Colonic mucosa (tissue), 4 donors: ENCODE measurements around the gene EEF2. TPM values are rescaled to one million over a fixed set of nuclear protein-coding genes. Genes with fewer than 3 reads are reported as not detected.

Source experiments
- DNase-seq: peaks from one replicate; pipeline ENCODE4 v3.0.0-alpha.2; 2020
- H3K27ac ChIP-seq: fragments of 200-600 bp; one replicate; pipeline ENCODE4 v1.8.0; 2021
- H3K27me3 ChIP-seq: fragments of 200-600 bp; one replicate; pipeline ENCODE4 v1.8.0; 2021
- H3K36me3 ChIP-seq: fragments of 200-600 bp; one replicate; pipeline ENCODE4 v1.8.0; 2021
- H3K4me1 ChIP-seq: fragments of 200-600 bp; one replicate; pipeline ENCODE4 v1.8.0; 2021; ENCODE audit warnings: mild to moderate bottlenecking
- H3K4me3 ChIP-seq: fragments of 200-600 bp; one replicate; pipeline ENCODE4 v1.8.0; 2021
- H3K9ac ChIP-seq, 2 donors: one replicate each; pipeline ENCODE4 v1.7.0; 2013; ENCODE audit warnings: control low read depth in 2 of 2, low read depth in 2 of 2, low read length in 2 of 2
- H3K9me3 ChIP-seq: fragments of 200-600 bp; one replicate; pipeline ENCODE4 v1.8.0; 2021
- intact Hi-C: fragments of 100-400 bp; cut with DNase I; formaldehyde crosslinking; loops from one replicate; pipeline ENCODE4 v1.14.1; 2022
- total RNA-seq, 2 donors: library from RNA; stranded (reverse); fragmentation: NEBNext Ultra II Directional in 1 of 2; extraction: Animal tissue kit (Norgen Biotek cat#: 25700) in 1 of 2; gene quantifications; one replicate each; pipeline ENCODE4 v1.2.1, GENCODE V29; 2021
- TF ChIP-seq, protein P1 (sequence below): fragments of 200-600 bp; IDR thresholded peaks from one replicate; pipeline ENCODE4 v1.8.0; 2022; ENCODE audit warnings: antibody characterized with exemption, mild to moderate bottlenecking
- donor health status: healthy.
- donor health status: DM: no; HTN: no; CAD: no.
- donor health status: DM: no; HTN: no; CAD: no.

Gene EEF2
- total RNA-seq, 2 donors from 2014 or later: 2,109 to 2,241 TPM

DNA sequence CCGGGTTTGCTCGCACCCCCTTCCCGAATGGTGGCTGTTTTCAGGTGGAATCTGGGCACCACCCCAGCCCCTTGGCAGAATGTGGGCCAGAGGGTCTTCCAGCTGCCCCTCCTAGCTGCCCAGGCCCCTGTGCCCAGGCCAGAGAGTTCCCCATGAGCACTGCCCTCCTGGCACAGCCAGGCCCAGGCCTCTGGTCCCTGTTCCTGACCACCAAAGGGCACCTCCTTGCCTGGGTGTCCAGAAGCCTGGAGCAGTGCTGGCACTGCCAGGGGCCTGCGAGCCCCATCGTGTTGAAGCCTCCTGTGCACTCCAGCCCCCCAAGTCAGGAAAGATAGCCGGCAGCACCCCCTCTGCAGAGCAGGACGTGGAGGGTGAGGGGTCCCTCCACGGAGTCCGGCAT, 45.7 kb upstream of the EEF2 start:
- H3K4me3 ChIP-seq: no peak overlapping the region
- H3K9me3 ChIP-seq: no peaks in the 10 kb centered on the region
- no peaks in the 10 kb centered on the region for H3K27me3 ChIP-seq
- no peak overlapping the region for H3K9ac ChIP-seq
- TF ChIP-seq, protein P1, sequence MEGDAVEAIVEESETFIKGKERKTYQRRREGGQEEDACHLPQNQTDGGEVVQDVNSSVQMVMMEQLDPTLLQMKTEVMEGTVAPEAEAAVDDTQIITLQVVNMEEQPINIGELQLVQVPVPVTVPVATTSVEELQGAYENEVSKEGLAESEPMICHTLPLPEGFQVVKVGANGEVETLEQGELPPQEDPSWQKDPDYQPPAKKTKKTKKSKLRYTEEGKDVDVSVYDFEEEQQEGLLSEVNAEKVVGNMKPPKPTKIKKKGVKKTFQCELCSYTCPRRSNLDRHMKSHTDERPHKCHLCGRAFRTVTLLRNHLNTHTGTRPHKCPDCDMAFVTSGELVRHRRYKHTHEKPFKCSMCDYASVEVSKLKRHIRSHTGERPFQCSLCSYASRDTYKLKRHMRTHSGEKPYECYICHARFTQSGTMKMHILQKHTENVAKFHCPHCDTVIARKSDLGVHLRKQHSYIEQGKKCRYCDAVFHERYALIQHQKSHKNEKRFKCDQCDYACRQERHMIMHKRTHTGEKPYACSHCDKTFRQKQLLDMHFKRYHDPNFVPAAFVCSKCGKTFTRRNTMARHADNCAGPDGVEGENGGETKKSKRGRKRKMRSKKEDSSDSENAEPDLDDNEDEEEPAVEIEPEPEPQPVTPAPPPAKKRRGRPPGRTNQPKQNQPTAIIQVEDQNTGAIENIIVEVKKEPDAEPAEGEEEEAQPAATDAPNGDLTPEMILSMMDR: no peak
- H3K4me1 ChIP-seq: no peaks in the 10 kb centered on the region
- intact Hi-C loops: no loop called here
- no peak for DNase-seq
- H3K27ac ChIP-seq: no peak overlapping the region
- no peaks in the 10 kb centered on the region for H3K36me3 ChIP-seq

DNA sequence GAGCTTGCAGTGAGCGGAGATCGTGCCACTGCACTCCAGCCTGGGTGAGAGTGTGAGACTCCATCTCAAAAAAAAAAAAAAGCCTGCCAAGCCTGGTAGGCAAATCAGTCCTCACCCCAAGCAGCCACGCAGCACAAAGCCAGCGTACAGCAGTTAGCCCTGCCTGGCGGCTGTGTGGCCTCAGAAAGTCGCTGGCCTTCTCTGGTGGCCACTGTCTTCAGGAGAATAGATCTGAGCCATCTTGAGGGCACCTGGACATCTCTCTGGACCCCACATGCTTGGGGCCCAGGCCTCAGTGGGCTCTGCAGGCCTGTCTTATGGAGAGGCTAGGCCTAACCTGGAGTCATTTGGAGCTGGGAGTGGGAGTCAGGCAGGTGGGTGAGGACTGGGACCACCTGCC, 45.3 kb upstream of the EEF2 start:
- Histone ChIP-seq H3K4me3 (no peak overlapping the region), H3K4me1 (no peaks in the 10 kb centered on the region), H3K27me3 (no peaks in the 10 kb centered on the region), H3K36me3 (no peaks in the 10 kb centered on the region), H3K27ac (no peak overlapping the region), H3K9ac (no peak overlapping the region), H3K9me3 (no peaks in the 10 kb centered on the region)
- TF ChIP-seq, protein P1: no peak
- no peak for DNase-seq
- intact Hi-C loops: no loop called here

DNA sequence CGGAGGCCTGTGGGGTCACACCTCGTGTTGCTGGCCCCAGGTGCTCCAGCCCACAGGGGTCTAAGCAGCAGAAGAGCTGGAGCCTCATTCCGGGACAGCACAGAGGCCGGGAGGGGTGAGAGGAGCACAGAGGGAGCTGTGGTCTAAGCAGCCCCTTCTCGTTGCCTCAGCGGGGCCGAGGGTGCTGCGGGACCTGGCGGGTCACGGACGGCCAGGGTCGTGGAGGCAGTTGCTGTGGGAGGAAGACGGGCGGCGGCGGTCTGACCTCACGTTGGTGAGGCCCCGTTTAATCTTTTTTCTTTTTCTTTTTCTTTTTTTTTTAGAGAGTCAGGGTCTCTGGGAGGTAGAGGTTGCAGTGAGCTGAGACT, 44.0 kb upstream of the EEF2 start:
- TF ChIP-seq, protein P1: no peak
- DNase-seq: no peak

DNA sequence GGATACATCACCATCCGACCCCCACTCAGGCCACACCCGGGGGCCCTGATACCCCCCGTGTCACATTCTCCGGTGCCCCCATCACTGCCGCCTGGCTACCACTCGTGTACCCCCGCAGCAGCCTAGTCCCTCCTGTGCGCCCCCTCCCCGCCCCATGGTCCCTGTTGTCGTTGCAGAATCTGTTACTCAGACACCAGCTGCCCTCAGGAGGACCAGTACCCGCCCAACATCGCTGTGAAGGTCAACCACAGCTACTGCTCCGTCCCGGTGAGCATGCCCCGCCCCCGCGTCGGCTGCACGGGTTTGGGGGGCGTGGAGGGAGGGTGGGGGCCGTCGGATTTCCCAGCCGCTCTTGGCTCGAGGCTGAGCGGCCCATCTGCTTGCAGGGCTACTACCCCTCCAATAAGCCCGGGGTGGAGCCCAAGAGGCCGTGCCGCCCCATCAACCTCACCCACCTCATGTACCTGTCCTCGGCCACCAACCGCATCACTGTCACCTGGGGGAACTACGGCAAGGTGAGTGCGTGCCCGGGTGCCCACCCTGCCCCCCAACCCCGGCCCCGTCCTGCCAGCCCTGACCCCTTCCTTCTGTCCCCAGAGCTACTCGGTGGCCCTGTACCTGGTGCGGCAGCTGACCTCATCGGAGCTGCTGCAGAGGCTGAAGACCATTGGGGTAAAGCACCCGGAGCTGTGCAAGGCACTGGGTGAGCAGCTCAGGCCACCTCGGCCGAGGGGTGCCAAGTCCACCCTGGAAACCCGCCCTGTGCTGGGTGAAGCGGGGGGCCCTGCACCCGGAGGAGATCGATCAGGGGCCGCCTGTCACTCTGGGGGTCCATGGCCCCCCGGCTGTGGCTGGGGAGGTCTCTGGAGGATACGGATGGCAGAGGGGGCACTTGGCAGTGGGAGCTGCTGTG, 43.3 kb upstream of the EEF2 start:
- no peak for DNase-seq
- Histone ChIP-seq H3K36me3 (no peaks in the 10 kb centered on the region), H3K4me3 (no peak overlapping the region), H3K27ac (no peak overlapping the region), H3K4me1 (no peaks in the 10 kb centered on the region), H3K9me3 (no peaks in the 10 kb centered on the region), H3K9ac (no peak overlapping the region), H3K27me3 (no peaks in the 10 kb centered on the region)
- TF ChIP-seq, protein P1: no peak
- intact Hi-C loops: no loop called here

More for the DNA sequence above, 44.0 kb upstream of the EEF2 start:
- Histone ChIP-seq H3K9ac (no peak overlapping the region), H3K36me3 (no peaks in the 10 kb centered on the region), H3K9me3 (no peaks in the 10 kb centered on the region), H3K27me3 (no peaks in the 10 kb centered on the region), H3K4me3 (no peak overlapping the region), H3K4me1 (no peaks in the 10 kb centered on the region), H3K27ac (no peak overlapping the region)
- intact Hi-C loops: no loop called here

DNA sequence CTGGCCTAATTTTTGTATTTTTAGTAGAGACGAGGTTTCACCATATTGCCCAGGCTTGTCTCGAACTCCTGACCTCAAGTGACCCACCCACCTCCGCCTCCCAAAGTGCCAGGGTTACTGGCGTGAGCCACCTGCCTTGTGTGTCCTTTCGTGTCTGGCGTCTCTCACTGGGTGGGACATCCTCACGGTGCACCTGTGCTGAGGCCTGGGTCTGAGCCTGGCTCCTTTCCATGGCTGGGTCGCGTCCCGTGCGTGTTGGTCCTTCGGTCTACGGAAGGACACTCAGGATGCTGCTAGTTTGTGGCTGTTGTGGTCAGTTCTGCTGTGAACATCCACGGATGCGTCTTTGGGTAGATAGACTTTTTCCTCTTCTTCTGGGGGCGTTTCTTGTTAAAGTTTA, 41.9 kb upstream of the EEF2 start:
- TF ChIP-seq, protein P1: no peak
- Histone ChIP-seq H3K27me3 (no peaks in the 10 kb centered on the region), H3K4me1 (no peaks in the 10 kb centered on the region), H3K9ac (no peak overlapping the region), H3K27ac (no peak overlapping the region), H3K9me3 (no peaks in the 10 kb centered on the region), H3K36me3 (no peaks in the 10 kb centered on the region), H3K4me3 (no peak overlapping the region)
- intact Hi-C loops: no loop called here
- no peak for DNase-seq
